Neural progenitor cell (in vitro differentiated cells): ENCODE results near the gene TBCB.

ENCODE experiments used
- CTCF ChIP-seq: fragments of 200-600 bp; sonication (generic); IDR thresholded peaks from 2 replicates; pipeline ENCODE4 v1.5.1; 2017; ENCODE audit warnings: antibody characterized with exemption, mild to moderate bottlenecking
- EZH2 ChIP-seq: fragments of 200-600 bp; sonication (generic); IDR thresholded peaks from 2 replicates; pipeline ENCODE4 v1.6.1; 2017; ENCODE audit warnings: antibody characterized with exemption, mild to moderate bottlenecking, moderate library complexity

GRCh38 chr19:36114721-36115452 lies 381 bp upstream of the TBCB start, which contains the start of gene POLR2I:
- TF ChIP-seq CTCF (no peak), EZH2 (no peak)
